H9 (cell line): ENCODE data around the gene SF3B5. TPM values are rescaled to one million over a fixed set of nuclear protein-coding genes. Genes with fewer than 3 reads are reported as not detected.

ENCODE experiments used
- DNase-seq: peaks from one replicate; pipeline ENCODE4 v3.0.0-alpha.2; 2017
- H2AFZ ChIP-seq: one replicate; pipeline ENCODE4 v1.6.1; 2013; ENCODE audit warnings: mild to moderate bottlenecking, low read length, control low read depth, moderate library complexity
- H2AK5ac ChIP-seq: 2 replicates; pipeline ENCODE4 v1.6.1; 2013; ENCODE audit warnings: low read length, control low read depth, mixed read lengths; ENCODE audit not compliant: insufficient read length
- H2BK120ac ChIP-seq: one replicate; pipeline ENCODE4 v1.6.1; 2013; ENCODE audit warnings: low read depth, mild to moderate bottlenecking, low read length, control low read depth, inconsistent platforms; ENCODE audit not compliant: poor library complexity, severe bottlenecking
- H2BK12ac ChIP-seq: 2 replicates; pipeline ENCODE4 v1.6.1; 2013; ENCODE audit warnings: low read length, control low read depth, mixed read lengths, low read depth; ENCODE audit not compliant: insufficient read length
- H2BK15ac ChIP-seq: 2 replicates; pipeline ENCODE4 v1.6.1; 2013; ENCODE audit warnings: low read depth, low read length, control low read depth
- H2BK20ac ChIP-seq: one replicate; pipeline ENCODE4 v1.6.1; 2013; ENCODE audit warnings: low read depth, mild to moderate bottlenecking, low read length, control low read depth, inconsistent platforms; ENCODE audit not compliant: poor library complexity, severe bottlenecking
- H2BK5ac ChIP-seq: 2 replicates; pipeline ENCODE4 v1.6.1; 2013; ENCODE audit warnings: low read length, control low read depth, mixed read lengths; ENCODE audit not compliant: insufficient read length
- H3K14ac ChIP-seq: 2 replicates; pipeline ENCODE4 v1.6.1; 2013; ENCODE audit warnings: low read length, control low read depth; ENCODE audit not compliant: insufficient read depth
- H3K18ac ChIP-seq: 2 replicates; pipeline ENCODE4 v1.6.1; 2013; ENCODE audit warnings: low read depth, mild to moderate bottlenecking, mixed read lengths, low read length, control low read depth; ENCODE audit not compliant: insufficient read length
- H3K23ac ChIP-seq: 2 replicates; pipeline ENCODE4 v1.6.1; 2013; ENCODE audit warnings: low read length, control low read depth, mixed read lengths, low read depth; ENCODE audit not compliant: insufficient read length
- H3K23me2 ChIP-seq: 2 replicates; pipeline ENCODE4 v1.6.1; 2013; ENCODE audit warnings: low read depth, mild to moderate bottlenecking, mixed read lengths, low read length, control low read depth; ENCODE audit not compliant: insufficient read length, poor library complexity, severe bottlenecking
- H3K27ac ChIP-seq: 2 replicates; pipeline ENCODE4 v1.5.1; 2013; ENCODE audit warnings: low read length, control low read depth, mixed read lengths, low read depth; ENCODE audit not compliant: insufficient read length
- H3K27me3 ChIP-seq: 2 replicates; pipeline ENCODE4 v1.6.1; 2013; ENCODE audit warnings: low read length, control low read depth, inconsistent platforms; ENCODE audit not compliant: insufficient read depth
- H3K4ac ChIP-seq: 2 replicates; pipeline ENCODE4 v1.6.1; 2013; ENCODE audit warnings: low read depth, mild to moderate bottlenecking, control low read depth, inconsistent platforms, low read length, moderate library complexity
- H3K4me1 ChIP-seq: 2 replicates; pipeline ENCODE4 v1.6.1; 2013; ENCODE audit warnings: low read length, control low read depth, inconsistent platforms; ENCODE audit not compliant: insufficient read depth
- H3K4me2 ChIP-seq: 2 replicates; pipeline ENCODE4 v1.6.1; 2013; ENCODE audit warnings: low read length, control low read depth, mixed read lengths; ENCODE audit not compliant: insufficient read length, insufficient read depth
- H3K56ac ChIP-seq: 2 replicates; pipeline ENCODE4 v1.6.1; 2013; ENCODE audit warnings: low read depth, mild to moderate bottlenecking, mixed read lengths, low read length, control low read depth; ENCODE audit not compliant: insufficient read length
- H3K79me1 ChIP-seq: 2 replicates; pipeline ENCODE4 v1.6.1; 2013; ENCODE audit warnings: low read depth, mild to moderate bottlenecking, moderate library complexity, low read length, control low read depth, inconsistent platforms; ENCODE audit not compliant: insufficient read depth, poor library complexity, severe bottlenecking
- H3K79me2 ChIP-seq: 2 replicates; pipeline ENCODE4 v1.6.1; 2013; ENCODE audit warnings: low read length, control low read depth, inconsistent platforms; ENCODE audit not compliant: insufficient read depth
- H3K9ac ChIP-seq: 2 replicates; pipeline ENCODE4 v1.6.1; 2013; ENCODE audit warnings: low read length, control low read depth, mixed read lengths; ENCODE audit not compliant: insufficient read length; ENCODE audit errors: extremely low read depth
- H3K9me3 ChIP-seq: one replicate; pipeline ENCODE4 v1.6.1; 2013; ENCODE audit warnings: low read depth, low read length, inconsistent platforms; ENCODE audit not compliant: control insufficient read depth
- H3T11ph ChIP-seq: one replicate; pipeline ENCODE4 v1.6.1; 2013; ENCODE audit warnings: mild to moderate bottlenecking, low read length, control low read depth, inconsistent platforms
- H4K20me1 ChIP-seq: one replicate; pipeline ENCODE4 v1.6.1; 2013; ENCODE audit not compliant: control insufficient read depth, insufficient read length, insufficient read depth
- H4K5ac ChIP-seq: 2 replicates; pipeline ENCODE4 v1.6.1; 2013; ENCODE audit warnings: low read depth, mild to moderate bottlenecking, mixed read lengths, low read length, control low read depth; ENCODE audit not compliant: insufficient read length
- H4K8ac ChIP-seq: replicated peaks from 2 replicates; pipeline ENCODE4 v1.6.1; 2013; ENCODE audit warnings: low read length, control low read depth, mixed read lengths, low read depth; ENCODE audit not compliant: insufficient read length
- H4K91ac ChIP-seq: 2 replicates; pipeline ENCODE4 v1.6.1; 2013; ENCODE audit warnings: low read depth, mild to moderate bottlenecking, moderate library complexity, mixed read lengths, low read length, control low read depth; ENCODE audit not compliant: insufficient read length
- H3K27ac Mint-ChIP-seq, 3 experiments: 2 replicates in 2 of 3; 3 replicates in 1 of 3; pipeline ENCODE4 v1.8.0; 2020 to 2021; ENCODE audit warnings: mixed read lengths in 3 of 3, mild to moderate bottlenecking in 1 of 3, moderate library complexity in 1 of 3
- H3K27me3 Mint-ChIP-seq: 2 replicates; pipeline ENCODE4 v1.8.0; 2021; ENCODE audit warnings: low read depth, mild to moderate bottlenecking, moderate library complexity, mixed read lengths
- H3K36me3 Mint-ChIP-seq, 3 experiments: 2 replicates in 2 of 3; 3 replicates in 1 of 3; pipeline ENCODE4 v1.8.0; 2020 to 2021; ENCODE audit warnings: low read depth in 3 of 3, mixed read lengths in 3 of 3; ENCODE audit not compliant: insufficient read depth in 1 of 3
- H3K4me1 Mint-ChIP-seq, 2 experiments: 2 replicates each; pipeline ENCODE4 v1.8.0; 2020; ENCODE audit warnings: mixed read lengths in 2 of 2
- H3K4me3 Mint-ChIP-seq, 2 experiments: 2 replicates in 1 of 2; 3 replicates in 1 of 2; pipeline ENCODE4 v1.8.0; 2020 to 2021; ENCODE audit warnings: mild to moderate bottlenecking in 2 of 2, mixed read lengths in 2 of 2, moderate library complexity in 1 of 2
- H3K9me3 Mint-ChIP-seq, 2 experiments: 2 replicates in 1 of 2; 3 replicates in 1 of 2; pipeline ENCODE4 v1.8.0; 2020; ENCODE audit warnings: mild to moderate bottlenecking in 2 of 2, mixed read lengths in 2 of 2, moderate library complexity in 1 of 2
- CTCF ChIP-seq: fragments of 200-600 bp; sonication (generic); conservative IDR thresholded peaks from 3 replicates; pipeline ENCODE4 v1.8.0; 2021; ENCODE audit warnings: antibody characterized with exemption, mild to moderate bottlenecking
- WGBS: extraction: QIAGEN DNeasy Blood & Tissue Kit; methylation state at CpG from one replicate; pipeline ENCODE4 v1.1.7; 2013; ENCODE audit warnings: missing lambda C conversion rate, low lambda C conversion rate, mixed read lengths; ENCODE audit not compliant: insufficient read length; ENCODE audit errors: extremely low coverage; 5-methylcytosine and 5-hydroxymethylcytosine counted together
- total RNA-seq: library from RNA; stranded (reverse); gene quantifications from 2 replicates; pipeline ENCODE4 v1.2.1, GENCODE V29; 2021

The SF3B5 gene
- total RNA-seq, 1 experiment from 2014 or later, result 145 TPM

GRCh38 chr6:144110210-144110609 is 14.8 kb upstream of the SF3B5 start:
- Histone ChIP-seq H3K56ac (no peak overlapping the region), H4K5ac (no peak overlapping the region), H4K8ac (no peak overlapping the region), H3K14ac (no peak overlapping the region; the same call in 1 of the 2 replicates), H2BK12ac (no peak overlapping the region), H2AFZ (no peak overlapping the region), H3K4ac (no peak overlapping the region), H2AK5ac (no peak overlapping the region), H3K79me2 (no peaks in the 10 kb centered on the region), H3K23ac (no peak overlapping the region), H3K23me2 (no peaks in the 10 kb centered on the region), H2BK120ac (no peak overlapping the region), H3K27ac (no peak overlapping the region), H4K91ac (no peak overlapping the region), H3K4me1 (no peaks in the 10 kb centered on the region), H3K4me2 (no peak overlapping the region), H2BK20ac (no peak overlapping the region), H3K27me3 (no peaks in the 10 kb centered on the region), H4K20me1 (no peaks in the 10 kb centered on the region), H3K18ac (no peak overlapping the region), H3K79me1 (no peaks in the 10 kb centered on the region), H2BK5ac (no peak overlapping the region), H3K9ac (no peak overlapping the region), H3K9me3 (no peaks in the 10 kb centered on the region), H2BK15ac (no peak overlapping the region), H3T11ph (no peak overlapping the region)
- no peaks in the 10 kb centered on the region for H3K36me3 Mint-ChIP-seq
- WGBS, result no CpG with 5 or more reads among the region's 5 CpGs
- no peaks in the 10 kb centered on the region; a peak in 1 of 5 replicates for H3K9me3 Mint-ChIP-seq
- no peak for TF ChIP-seq CTCF
- no peak overlapping the region for H3K27ac Mint-ChIP-seq
- no peak for DNase-seq
- no peak overlapping the region for H3K4me3 Mint-ChIP-seq
- no peaks in the 10 kb centered on the region for H3K27me3 Mint-ChIP-seq
- peaks cover 0 to 6% of the 10 kb centered on the region in 2 experiments; a peak in 2 of 4 replicates for H3K4me1 Mint-ChIP-seq
